ENCODE measurements around the gene NFATC1.

Gene NFATC1

DNA sequence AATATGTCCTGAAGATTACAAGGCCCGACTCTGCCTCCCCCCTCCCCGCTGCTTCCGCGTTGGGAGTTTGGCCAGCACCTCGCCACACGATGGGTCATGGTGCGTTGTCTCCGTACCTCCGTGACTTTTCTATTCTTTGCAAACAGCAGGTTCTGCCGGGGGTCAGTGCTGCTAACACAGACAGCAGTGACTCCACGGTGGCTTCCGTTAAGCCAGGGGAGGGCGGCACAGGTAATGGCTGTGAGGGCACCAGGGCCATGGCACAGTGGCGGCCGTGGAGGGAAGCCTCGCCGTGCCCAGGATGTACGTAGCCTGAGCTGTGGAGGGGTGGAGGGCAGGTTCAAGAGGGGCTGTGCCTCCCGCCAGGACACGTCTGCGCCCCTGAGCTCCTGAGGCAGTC, 115.5 kb downstream of the NFATC1 start:
- DNase-seq, result no peak

GRCh38 chr18:79511671-79512301, 116.1 kb downstream of the NFATC1 start:
- no peak for DNase-seq

GRCh38 chr18:79512461-79513380, 117.0 kb downstream of the NFATC1 start:
- DNase-seq, result no peak

DNA sequence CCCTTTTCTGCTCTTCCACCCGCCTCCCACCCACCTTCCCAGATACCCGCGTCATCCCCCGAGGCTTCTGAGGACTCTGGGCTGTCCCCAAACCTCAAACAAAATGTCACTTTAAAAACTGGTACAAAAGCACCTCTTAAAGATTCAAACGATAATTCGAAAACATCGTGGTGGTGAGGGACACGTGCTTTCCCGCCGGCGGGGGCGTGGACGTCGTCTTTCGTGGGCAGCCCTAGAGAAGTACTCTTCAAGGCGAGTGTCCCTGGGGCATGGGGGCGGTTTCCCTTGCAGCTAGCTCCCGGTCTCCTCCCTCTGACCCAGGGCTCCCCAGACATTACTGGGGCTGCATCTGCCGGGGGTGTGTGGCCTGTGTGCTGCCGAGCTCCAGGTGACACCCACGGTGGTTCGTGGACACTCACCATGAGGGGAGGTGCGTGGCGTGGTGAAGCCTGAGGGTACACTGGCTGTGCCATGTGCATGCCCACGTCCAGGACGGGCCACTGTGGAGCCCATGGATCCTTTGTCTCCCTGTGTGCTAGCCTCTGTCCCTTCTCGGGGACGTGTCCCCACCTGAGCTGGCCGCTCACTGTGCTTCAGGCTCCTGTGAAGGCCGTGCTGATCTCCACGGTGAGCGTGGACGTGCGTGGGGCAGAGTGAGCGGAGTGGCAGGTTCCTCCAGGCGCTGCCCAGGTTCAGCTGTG, 117.8 kb downstream of the NFATC1 start:
- DNase-seq, result no peak

- DNase-seq, result no peak
Measured at GRCh38 chr18:79515331-79515730, 119.6 kb downstream of the NFATC1 start.

DNA sequence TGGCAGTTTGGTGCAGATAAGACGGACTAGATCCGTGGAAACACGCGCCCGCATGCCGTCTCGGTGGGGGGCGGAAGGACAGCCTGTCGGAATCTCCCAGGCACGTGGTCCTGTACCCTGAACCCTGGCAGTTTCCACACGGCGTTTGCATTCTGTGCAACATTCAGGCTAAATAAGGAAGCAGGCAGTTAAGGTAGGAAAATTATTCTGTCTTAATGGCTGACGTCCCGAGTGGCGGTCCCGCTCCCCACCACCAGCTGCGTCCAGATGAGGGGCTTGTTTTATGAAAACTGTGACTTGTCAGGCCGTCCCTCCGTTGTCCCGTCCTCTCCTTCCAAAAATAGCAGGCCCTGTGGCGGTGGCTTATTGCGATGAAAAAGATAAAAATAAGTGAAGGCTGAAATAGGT, 120.2 kb downstream of the NFATC1 start:
- no peak for DNase-seq

DNA sequence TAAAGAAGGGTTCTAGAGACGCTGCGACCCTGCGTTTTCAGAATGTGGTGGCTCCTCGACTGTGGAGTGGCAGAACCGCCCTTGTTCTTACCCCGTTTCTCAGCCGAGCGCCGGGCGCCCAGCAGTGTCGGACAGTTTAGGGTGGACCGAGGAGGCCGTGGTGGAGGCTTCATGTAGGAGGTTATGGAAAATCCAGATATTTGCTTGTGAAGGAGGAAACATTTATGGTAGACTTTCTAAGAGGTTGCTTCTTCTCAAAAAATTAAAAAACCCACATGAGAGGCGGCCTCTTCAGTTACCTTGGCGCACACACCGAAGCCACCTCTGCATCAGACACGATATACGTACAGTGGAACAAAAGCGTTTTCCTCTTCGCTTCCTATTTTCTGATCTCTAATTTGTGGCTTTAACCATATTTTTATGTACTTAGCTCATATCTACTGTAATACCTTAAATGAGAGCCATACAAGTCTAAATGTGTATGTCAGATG, 120.8 kb downstream of the NFATC1 start:
- no peak for DNase-seq

DNA sequence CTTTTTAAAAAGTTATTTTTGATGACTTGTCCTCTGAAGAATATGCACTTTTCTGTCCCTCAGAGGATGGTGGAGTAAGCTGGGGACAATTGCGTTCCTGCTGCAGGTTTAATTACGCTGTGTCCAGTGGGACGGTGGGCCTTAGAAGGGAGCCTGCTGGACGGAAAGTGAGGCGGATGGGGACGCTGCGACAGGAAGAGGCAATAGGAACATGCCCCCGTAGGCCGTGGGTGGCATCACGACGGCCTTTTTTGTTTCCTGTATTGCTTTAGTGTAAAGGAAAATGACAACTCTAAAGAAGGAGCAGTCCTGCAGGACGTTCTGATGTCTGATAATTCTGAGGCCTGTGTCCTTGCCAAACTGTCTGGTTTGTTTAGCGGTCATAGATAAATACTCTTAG, 121.6 kb downstream of the NFATC1 start:
- no peak for DNase-seq

DNA sequence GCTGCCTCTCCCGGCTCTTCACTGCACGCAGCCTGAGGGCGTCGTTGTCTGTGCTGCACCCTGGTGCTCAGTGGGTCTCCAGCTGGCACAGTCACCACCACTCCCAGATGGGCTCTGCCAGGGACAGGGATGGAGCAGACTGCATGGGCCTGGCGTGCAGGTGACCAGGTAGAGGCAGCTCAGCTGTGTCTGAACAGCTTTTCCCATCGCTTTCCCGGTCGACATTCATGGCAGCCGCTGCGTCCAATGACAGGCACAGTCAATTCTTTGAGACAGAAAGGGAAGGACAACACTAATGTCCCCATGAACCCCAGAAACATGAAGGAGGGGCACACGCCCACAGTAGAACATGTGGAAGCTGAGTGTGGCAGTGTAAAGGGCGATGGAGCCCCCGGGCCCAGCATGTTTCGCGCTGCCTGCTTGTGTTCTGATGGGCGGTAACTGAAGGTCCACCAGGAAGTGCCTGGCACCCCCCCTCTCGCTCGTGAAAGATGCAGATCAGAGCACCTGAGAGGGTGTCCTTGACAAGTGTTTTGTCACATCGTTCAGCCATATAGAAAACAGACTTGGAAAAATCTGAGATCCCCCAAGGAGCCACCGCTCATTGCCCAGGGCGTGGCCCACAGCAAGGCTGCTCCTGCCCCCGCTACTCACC, 122.4 kb downstream of the NFATC1 start:
- DNase-seq, result no peak

GRCh38 chr18:79518683-79519128, 123.0 kb downstream of the NFATC1 start:
- DNase-seq, result no peak

DNA sequence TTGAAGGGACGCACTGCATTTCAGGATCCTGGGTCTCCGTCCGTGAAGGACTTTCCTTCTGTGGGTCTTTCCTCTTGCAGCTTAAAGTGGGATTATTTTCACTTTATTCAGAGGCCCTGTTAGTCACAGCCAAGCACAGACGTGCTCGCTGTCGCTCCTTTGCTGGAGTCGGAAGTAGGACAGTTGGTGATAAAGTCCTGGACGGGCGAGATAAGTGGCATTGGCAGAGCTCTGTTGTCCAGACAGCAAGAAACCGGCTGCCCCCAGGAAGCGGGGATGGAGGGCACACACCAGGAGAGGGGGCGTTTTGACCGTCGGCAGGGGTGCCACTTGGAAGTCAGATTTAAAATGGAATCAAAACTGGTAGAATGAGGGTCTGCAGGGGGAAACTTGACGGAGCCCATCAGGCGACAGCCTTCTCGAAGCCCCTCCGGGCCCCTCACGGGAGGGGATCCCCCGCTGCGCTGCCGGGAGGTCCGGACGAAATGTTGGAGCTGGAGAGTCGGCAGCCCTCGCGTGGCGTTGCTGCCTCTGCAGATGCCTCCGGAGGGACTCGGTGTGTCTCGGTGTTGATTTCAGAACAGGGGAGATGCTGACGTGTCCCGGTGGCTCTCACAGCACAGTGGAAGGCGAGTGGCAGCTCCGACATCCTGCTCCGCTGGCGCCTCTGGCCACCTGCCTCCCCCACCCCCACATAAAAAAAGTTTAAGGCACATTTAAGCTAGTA, 124.2 kb downstream of the NFATC1 start:
- DNase-seq, result no peak

- DNase-seq, result no peak
Measured at GRCh38 chr18:79520478-79521390, 125.0 kb downstream of the NFATC1 start.

DNA sequence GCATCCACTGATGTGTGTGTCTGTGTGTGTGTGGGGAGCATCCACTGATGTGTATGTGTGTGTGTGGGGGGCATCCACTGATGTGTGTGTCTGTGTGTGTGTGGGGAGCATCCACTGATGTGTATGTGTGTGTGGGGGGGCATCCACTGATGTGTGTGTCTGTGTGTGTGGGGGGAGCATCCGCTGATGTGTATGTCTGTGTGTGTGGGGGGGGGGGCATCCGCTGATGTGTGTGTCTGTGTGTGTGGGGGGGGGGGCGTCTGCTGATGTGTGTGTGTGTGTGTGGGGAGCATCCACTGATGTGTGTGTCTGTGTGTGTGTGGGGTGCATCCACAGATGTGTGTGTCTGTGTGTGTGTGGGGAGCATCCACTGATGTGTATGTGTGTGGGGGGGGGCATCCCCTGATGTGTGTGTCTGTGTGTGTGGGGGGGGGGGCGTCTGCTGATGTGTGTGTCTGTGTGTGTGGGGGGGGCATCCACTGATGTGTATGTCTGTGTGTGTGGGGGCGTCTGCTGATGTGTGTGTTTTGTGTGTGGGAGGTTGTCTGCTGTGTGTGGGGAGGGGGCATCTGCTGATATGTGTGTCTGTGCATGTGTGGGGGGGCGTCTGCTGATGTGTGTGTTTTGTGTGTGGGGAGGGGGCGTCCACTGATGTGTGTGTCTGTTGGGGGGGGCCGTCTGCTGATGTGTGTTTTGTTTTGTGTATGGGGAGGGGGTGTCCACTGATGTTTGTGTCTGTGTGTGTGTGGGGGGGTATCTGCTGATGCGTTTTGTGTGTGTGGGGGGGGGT, 125.9 kb downstream of the NFATC1 start:
- no peak for DNase-seq

DNA sequence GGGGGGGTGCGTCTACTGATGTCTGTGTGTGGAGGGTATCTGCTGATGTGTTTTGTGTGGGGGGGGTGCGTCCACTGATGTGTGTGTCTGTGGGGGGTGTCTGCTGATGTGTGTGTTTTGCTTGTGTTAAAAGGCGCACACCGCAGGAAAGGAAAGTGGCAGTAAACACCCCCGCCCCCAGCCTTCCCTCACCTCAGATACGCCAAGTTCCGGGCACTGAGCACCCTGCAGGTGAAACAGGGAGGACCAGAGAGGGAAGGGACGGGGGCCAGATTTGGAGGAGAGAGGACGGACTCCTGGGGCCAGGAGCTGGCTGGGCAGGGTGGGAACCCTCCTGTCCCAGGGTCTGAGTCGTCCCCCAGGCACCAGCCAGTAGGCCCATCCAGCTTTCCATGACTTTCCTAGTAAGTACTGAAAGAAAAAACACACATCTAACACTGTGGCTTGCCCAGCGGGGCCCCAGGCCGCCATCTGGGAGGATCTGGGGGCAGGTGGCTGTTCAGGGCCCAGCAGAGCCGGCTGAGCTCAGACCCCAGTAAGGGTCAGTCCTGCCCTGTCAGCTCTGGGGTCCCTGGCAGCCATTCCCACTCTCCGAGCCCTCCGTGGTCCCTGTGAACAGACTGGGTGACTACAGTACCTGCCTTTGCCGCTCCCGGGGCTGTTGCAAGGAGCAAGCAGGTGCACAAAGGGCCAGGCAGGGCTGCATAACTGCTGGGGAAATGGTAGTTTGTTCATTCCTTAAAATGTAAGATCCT, 126.9 kb downstream of the NFATC1 start:
- DNase-seq, result no peak

DNA sequence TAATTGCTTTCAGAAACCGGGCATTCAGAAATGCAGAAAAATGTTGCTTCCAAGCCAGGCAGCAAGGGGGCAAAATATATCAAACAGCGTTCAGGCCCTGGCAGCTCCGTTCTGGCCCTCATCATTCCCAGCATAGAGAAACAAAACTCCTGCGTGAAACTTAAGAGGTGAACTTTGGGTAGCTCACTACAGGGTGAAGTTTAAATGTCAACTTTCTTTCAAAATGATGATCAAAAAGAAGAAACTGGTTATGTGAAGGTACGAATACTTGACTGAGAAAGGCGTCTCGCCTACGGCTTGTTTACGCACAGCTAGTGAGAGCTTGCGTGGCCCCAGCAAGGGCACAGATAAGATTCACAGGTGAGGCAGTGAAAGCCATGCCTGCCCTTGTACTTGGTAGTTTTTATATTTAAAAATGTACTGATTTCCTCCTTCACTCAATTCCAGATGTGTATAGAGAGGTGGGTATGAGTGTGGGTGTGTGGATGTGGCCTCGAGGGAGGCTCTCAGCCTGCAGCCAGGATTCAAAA, 127.5 kb downstream of the NFATC1 start:
- DNase-seq, result no peak

GRCh38 chr18:79523736-79524180, 128.0 kb downstream of the NFATC1 start:
- DNase-seq, result no peak

GRCh38 chr18:79524181-79525078, 128.7 kb downstream of the NFATC1 start:
- no peak for DNase-seq
